ENCODE measurements around the gene ARHGAP4.
A peak's percentile ranks its signal among the peaks of the same experiment; 100 is the strongest.

ARHGAP4 gene

GRCh38 chrX:153906126-153906917 is 19.7 kb downstream of the ARHGAP4 start:
- DNase-seq (ENCODE audit: low read depth in 1 of 2, low spot score in 1 of 2), result peak; percentile 11 to 32

GRCh38 chrX:153905481-153906095 is 20.5 kb downstream of the ARHGAP4 start:
- Histone ChIP-seq H3K27ac (replicated peaks) (no peak overlapping the region), H3K4me3 (replicated peaks; ENCODE audit: insufficient read depth, low read length) (no peak overlapping the region), H3K27me3 (ENCODE audit: insufficient read depth, poor library complexity, severe bottlenecking) (no peaks in the 10 kb centered on the region)
- DNase-seq (ENCODE audit: low read depth in 1 of 2, low spot score in 1 of 2), result no peak
- TF ChIP-seq GABPA (IDR thresholded peaks at IDR 0.05; ENCODE audit: low read depth), result no peak
- peak; percentile 65 for TF ChIP-seq POLR2AphosphoS5 (IDR thresholded peaks at IDR 0.05; ENCODE audit: low read depth)
- TF ChIP-seq SPI1 (IDR thresholded peaks at IDR 0.05; ENCODE audit: borderline replicate concordance, low read depth), result no peak

More at GRCh38 chrX:153906126-153906917, 19.7 kb downstream of the ARHGAP4 start:
- Histone ChIP-seq H3K4me3 (replicated peaks; ENCODE audit: insufficient read depth, low read length) (no peak overlapping the region), H3K27me3 (ENCODE audit: insufficient read depth, poor library complexity, severe bottlenecking) (no peaks in the 10 kb centered on the region), H3K27ac (replicated peaks) (no peak overlapping the region)
- peak; percentile 43 for TF ChIP-seq POLR2AphosphoS5 (IDR thresholded peaks at IDR 0.05; ENCODE audit: low read depth)
- TF ChIP-seq GABPA (IDR thresholded peaks at IDR 0.05; ENCODE audit: low read depth), result no peak

GRCh38 chrX:153903991-153904957 is 21.8 kb downstream of the ARHGAP4 start, which contains the start of gene AVPR2:
Gene AVPR2, plus strand, starts transcription at chrX:153904673. Its CDS starts 473 bp downstream, at chrX:153905146.
- peak in 1 of 2 experiments; percentile 14 for DNase-seq (ENCODE audit: low read depth in 1 of 2, low spot score in 1 of 2)
- Histone ChIP-seq H3K27ac (replicated peaks) (peak within 1 kb of the TSS; percentile 57), H3K27me3 (ENCODE audit: insufficient read depth, poor library complexity, severe bottlenecking) (no peaks in the 10 kb centered on the region), H3K4me3 (replicated peaks; ENCODE audit: insufficient read depth, low read length) (no peak within 1 kb of the TSS)
- TF ChIP-seq REST (IDR thresholded peaks at IDR 0.05; ENCODE audit: insufficient replicate concordance, low read depth), result no peak
- TF ChIP-seq POLR2AphosphoS5 (IDR thresholded peaks at IDR 0.05; ENCODE audit: low read depth), result peak; percentile 30

- H3K27ac ChIP-seq (replicated peaks), result peak overlapping the region; percentile 57
- no peak overlapping the region for H3K4me3 ChIP-seq (replicated peaks; ENCODE audit: insufficient read depth, low read length)
- peak; percentile 69 for TF ChIP-seq POLR2AphosphoS5 (IDR thresholded peaks at IDR 0.05; ENCODE audit: low read depth)
- TF ChIP-seq GABPA (IDR thresholded peaks at IDR 0.05; ENCODE audit: low read depth), result no peak
- no peak for TF ChIP-seq REST (IDR thresholded peaks at IDR 0.05; ENCODE audit: insufficient replicate concordance, low read depth)
- DNase-seq (ENCODE audit: low read depth in 1 of 2, low spot score in 1 of 2), result peak in 1 of 2 experiments; percentile 53
- no peaks in the 10 kb centered on the region for H3K27me3 ChIP-seq (ENCODE audit: insufficient read depth, poor library complexity, severe bottlenecking)
Measured at GRCh38 chrX:153903238-153903980, 22.7 kb downstream of the ARHGAP4 start.

- H3K4me3 ChIP-seq (replicated peaks; ENCODE audit: insufficient read depth, low read length), result no peak overlapping the region
- H3K27ac ChIP-seq (replicated peaks), result no peak overlapping the region; the same call in 1 of the 2 replicates
- TF ChIP-seq REST (IDR thresholded peaks at IDR 0.05; ENCODE audit: insufficient replicate concordance, low read depth) (no peak), GABPA (IDR thresholded peaks at IDR 0.05; ENCODE audit: low read depth) (no peak), SPI1 (IDR thresholded peaks at IDR 0.05; ENCODE audit: borderline replicate concordance, low read depth) (no peak), POLR2AphosphoS5 (IDR thresholded peaks at IDR 0.05; ENCODE audit: low read depth) (no peak; the same call in 1 of the 2 replicates), CTCF (IDR thresholded peaks at IDR 0.05; ENCODE audit: insufficient read depth, low read length) (no peak)
- no peak for DNase-seq (ENCODE audit: low read depth in 1 of 2, low spot score in 1 of 2)
- no peaks in the 10 kb centered on the region for H3K27me3 ChIP-seq (ENCODE audit: insufficient read depth, poor library complexity, severe bottlenecking)
Measured at GRCh38 chrX:153902385-153902784, 23.7 kb downstream of the ARHGAP4 start.
